OCI-M2 (cell line): Measurements from ENCODE around the gene AHR.
"Not testable (repeated sequence)": the region's sequence is repeated elsewhere in the genome, so short reads cannot be mapped to it uniquely, and the experiment has no call there.

Source experiments
- DNase-seq: peaks from one replicate; lab custom pipeline; 2025; ENCODE audit not compliant: unreplicated experiment; lab: John Stamatoyannopoulos, UW

AHR gene

GRCh38 chr7:17371671-17372524, 73.4 kb downstream of the AHR start:
- DNase-seq = no peak

GRCh38 chr7:17374157-17374556, 75.7 kb downstream of the AHR start:
- DNase-seq = no peak

GRCh38 chr7:17374654-17375053, 76.2 kb downstream of the AHR start:
- no peak for DNase-seq

GRCh38 chr7:17376595-17376994, 78.1 kb downstream of the AHR start:
- DNase-seq = no peak

- DNase-seq = no peak
Measured at GRCh38 chr7:17380736-17381662, 82.5 kb downstream of the AHR start.

- not testable (repeated sequence) for DNase-seq
Measured at GRCh38 chr7:17382408-17383354, 84.2 kb downstream of the AHR start.

GRCh38 chr7:17384400-17384799, 85.9 kb downstream of the AHR start:
- no peak for DNase-seq

GRCh38 chr7:17385612-17386011, 87.2 kb downstream of the AHR start:
- no peak for DNase-seq

- no peak for DNase-seq
Measured at GRCh38 chr7:17390392-17390791, 91.9 kb downstream of the AHR start.

GRCh38 chr7:17391366-17391765, 92.9 kb downstream of the AHR start:
- no peak for DNase-seq

GRCh38 chr7:17392846-17393245, 94.4 kb downstream of the AHR start:
- no peak for DNase-seq

- DNase-seq = not testable (repeated sequence)
Measured at GRCh38 chr7:17394563-17394962, 96.1 kb downstream of the AHR start.
